Activated naive CD8-positive, alpha-beta T cell treated with anti-CD3 and anti-CD28 coated beads, Interleukin-2, amount 50 U/mL, for 24 hours (primary cell): Measurements from ENCODE around the gene SEC16B.
"Not testable (repeated sequence)": the region's sequence is repeated elsewhere in the genome, so short reads cannot be mapped to it uniquely, and the experiment has no call there.

Experiments
- ATAC-seq: fragments of 150-1000 bp; cut with Tn5 transposase; one replicate; pipeline ENCODE4 v1.10.0; 2021
- DNase-seq: peaks from one replicate; pipeline ENCODE4 v3.0.0; 2021
- H3K27ac Mint-ChIP-seq: one replicate; pipeline ENCODE4 v1.8.0; 2021; ENCODE audit warnings: mild to moderate bottlenecking, mixed read lengths
- H3K27me3 Mint-ChIP-seq: one replicate; pipeline ENCODE4 v1.8.0; 2021; ENCODE audit warnings: mixed read lengths
- H3K36me3 Mint-ChIP-seq: one replicate; pipeline ENCODE4 v1.8.0; 2021; ENCODE audit warnings: low read depth, mixed read lengths
- H3K4me1 Mint-ChIP-seq: one replicate; pipeline ENCODE4 v1.8.0; 2021; ENCODE audit warnings: mixed read lengths
- H3K4me3 Mint-ChIP-seq: one replicate; pipeline ENCODE4 v1.8.0; 2021; ENCODE audit warnings: mild to moderate bottlenecking, moderate library complexity, mixed read lengths
- H3K9me3 Mint-ChIP-seq: one replicate; pipeline ENCODE4 v1.8.0; 2021; ENCODE audit warnings: mixed read lengths

Gene SEC16B

GRCh38 chr1:177986281-177986680, 16.4 kb upstream of the SEC16B start:
- not testable (repeated sequence) for DNase-seq, H3K36me3 Mint-ChIP-seq, H3K27me3 Mint-ChIP-seq, ATAC-seq, H3K4me1 Mint-ChIP-seq, H3K4me3 Mint-ChIP-seq, H3K27ac Mint-ChIP-seq
- H3K9me3 Mint-ChIP-seq: peaks cover 23% of the 10 kb centered on the region

- no peaks in the 10 kb centered on the region for H3K4me1 Mint-ChIP-seq
- no peak overlapping the region for H3K4me3 Mint-ChIP-seq
- no peak for ATAC-seq
- no peak overlapping the region for H3K27ac Mint-ChIP-seq
- no peaks in the 10 kb centered on the region for H3K36me3 Mint-ChIP-seq
- no peak for DNase-seq
- peaks cover 22% of the 10 kb centered on the region for H3K9me3 Mint-ChIP-seq
- no peaks in the 10 kb centered on the region for H3K27me3 Mint-ChIP-seq
Measured at GRCh38 chr1:177984761-177985160, 14.9 kb upstream of the SEC16B start.

GRCh38 chr1:177984136-177984525, 14.3 kb upstream of the SEC16B start:
- no peak overlapping the region for H3K4me3 Mint-ChIP-seq
- no peak for DNase-seq
- peaks cover 16% of the 10 kb centered on the region for H3K9me3 Mint-ChIP-seq
- no peaks in the 10 kb centered on the region for H3K36me3 Mint-ChIP-seq
- no peak for ATAC-seq
- no peak overlapping the region for H3K27ac Mint-ChIP-seq
- no peaks in the 10 kb centered on the region for H3K27me3 Mint-ChIP-seq
- H3K4me1 Mint-ChIP-seq: no peaks in the 10 kb centered on the region

- peaks cover 12% of the 10 kb centered on the region for H3K9me3 Mint-ChIP-seq
- no peaks in the 10 kb centered on the region for H3K36me3 Mint-ChIP-seq
- no peak overlapping the region for H3K4me3 Mint-ChIP-seq
- no peak overlapping the region for H3K27ac Mint-ChIP-seq
- ATAC-seq: no peak
- no peaks in the 10 kb centered on the region for H3K4me1 Mint-ChIP-seq
- no peak for DNase-seq
- H3K27me3 Mint-ChIP-seq: no peaks in the 10 kb centered on the region
Measured at GRCh38 chr1:177983482-177984135, 13.8 kb upstream of the SEC16B start.

- ATAC-seq (no peak), DNase-seq (no peak)
- Mint-ChIP-seq H3K27ac (no peak overlapping the region), H3K4me3 (no peak overlapping the region), H3K4me1 (no peaks in the 10 kb centered on the region), H3K27me3 (no peaks in the 10 kb centered on the region), H3K9me3 (peaks cover 12% of the 10 kb centered on the region), H3K36me3 (no peaks in the 10 kb centered on the region)
Measured at GRCh38 chr1:177983077-177983476, 13.2 kb upstream of the SEC16B start.

- H3K27ac Mint-ChIP-seq: no peak overlapping the region
- H3K4me3 Mint-ChIP-seq: no peak overlapping the region
- peaks cover 5% of the 10 kb centered on the region for H3K9me3 Mint-ChIP-seq
- no peak for DNase-seq
- no peaks in the 10 kb centered on the region for H3K4me1 Mint-ChIP-seq
- ATAC-seq: no peak
- H3K36me3 Mint-ChIP-seq: no peaks in the 10 kb centered on the region
- H3K27me3 Mint-ChIP-seq: no peaks in the 10 kb centered on the region
Measured at GRCh38 chr1:177981200-177981599, 11.3 kb upstream of the SEC16B start.

GRCh38 chr1:177979272-177979671, 9.4 kb upstream of the SEC16B start:
- H3K9me3 Mint-ChIP-seq: peaks cover 5% of the 10 kb centered on the region
- H3K27me3 Mint-ChIP-seq: no peaks in the 10 kb centered on the region
- DNase-seq (no peak), ATAC-seq (no peak)
- no peak overlapping the region for H3K4me3 Mint-ChIP-seq
- no peak overlapping the region for H3K27ac Mint-ChIP-seq
- H3K4me1 Mint-ChIP-seq: no peaks in the 10 kb centered on the region
- H3K36me3 Mint-ChIP-seq: no peaks in the 10 kb centered on the region

- H3K9me3 Mint-ChIP-seq: peaks cover 5% of the 10 kb centered on the region
- DNase-seq (no peak), ATAC-seq (no peak)
- H3K36me3 Mint-ChIP-seq: no peaks in the 10 kb centered on the region
- no peak overlapping the region for H3K4me3 Mint-ChIP-seq
- H3K4me1 Mint-ChIP-seq: no peaks in the 10 kb centered on the region
- no peaks in the 10 kb centered on the region for H3K27me3 Mint-ChIP-seq
- H3K27ac Mint-ChIP-seq: no peak overlapping the region
Measured at GRCh38 chr1:177978530-177978929, 8.7 kb upstream of the SEC16B start.

- Mint-ChIP-seq H3K9me3 (peaks cover 5% of the 10 kb centered on the region), H3K4me1 (no peaks in the 10 kb centered on the region), H3K4me3 (no peak overlapping the region), H3K36me3 (no peaks in the 10 kb centered on the region), H3K27ac (no peak overlapping the region), H3K27me3 (no peaks in the 10 kb centered on the region)
- ATAC-seq (no peak), DNase-seq (no peak)
Measured at GRCh38 chr1:177977141-177977540, 7.3 kb upstream of the SEC16B start.

GRCh38 chr1:177976596-177976995, 6.7 kb upstream of the SEC16B start:
- Mint-ChIP-seq H3K27ac (no peak overlapping the region), H3K9me3 (peaks cover 5% of the 10 kb centered on the region), H3K4me3 (no peak overlapping the region), H3K4me1 (no peaks in the 10 kb centered on the region), H3K36me3 (no peaks in the 10 kb centered on the region), H3K27me3 (no peaks in the 10 kb centered on the region)
- DNase-seq (no peak), ATAC-seq (no peak)

GRCh38 chr1:177975588-177976495, 6.0 kb upstream of the SEC16B start:
- no peak overlapping the region for H3K27ac Mint-ChIP-seq
- H3K4me1 Mint-ChIP-seq: no peaks in the 10 kb centered on the region
- ATAC-seq (no peak), DNase-seq (no peak)
- peaks cover 5% of the 10 kb centered on the region for H3K9me3 Mint-ChIP-seq
- H3K36me3 Mint-ChIP-seq: no peaks in the 10 kb centered on the region
- no peaks in the 10 kb centered on the region for H3K27me3 Mint-ChIP-seq
- no peak overlapping the region for H3K4me3 Mint-ChIP-seq

GRCh38 chr1:177973585-177973984, 3.7 kb upstream of the SEC16B start:
- H3K4me1 Mint-ChIP-seq: no peaks in the 10 kb centered on the region
- DNase-seq (no peak), ATAC-seq (no peak)
- no peaks in the 10 kb centered on the region for H3K9me3 Mint-ChIP-seq
- no peak overlapping the region for H3K4me3 Mint-ChIP-seq
- no peak overlapping the region for H3K27ac Mint-ChIP-seq
- H3K36me3 Mint-ChIP-seq: no peaks in the 10 kb centered on the region
- no peaks in the 10 kb centered on the region for H3K27me3 Mint-ChIP-seq

GRCh38 chr1:177969109-177969508, 749 bp downstream of the SEC16B start:
- Mint-ChIP-seq H3K36me3 (no peaks in the 10 kb centered on the region), H3K27ac (no peak overlapping the region), H3K4me3 (no peak overlapping the region), H3K9me3 (no peaks in the 10 kb centered on the region), H3K27me3 (no peaks in the 10 kb centered on the region), H3K4me1 (no peaks in the 10 kb centered on the region)
- no peak for ATAC-seq
- DNase-seq: no peak

- ATAC-seq (no peak), DNase-seq (no peak)
- Mint-ChIP-seq H3K4me1 (no peaks in the 10 kb centered on the region), H3K9me3 (no peaks in the 10 kb centered on the region), H3K27ac (no peak overlapping the region), H3K27me3 (no peaks in the 10 kb centered on the region), H3K36me3 (no peaks in the 10 kb centered on the region), H3K4me3 (no peak overlapping the region)
Measured at GRCh38 chr1:177966199-177966598, 3.7 kb downstream of the SEC16B start.

GRCh38 chr1:177965293-177965692, 4.6 kb downstream of the SEC16B start:
- no peak for ATAC-seq

More at GRCh38 chr1:177965293-177965692, 4.6 kb downstream of the SEC16B start:
- H3K36me3 Mint-ChIP-seq: no peaks in the 10 kb centered on the region
- H3K27ac Mint-ChIP-seq: no peak overlapping the region
- H3K4me1 Mint-ChIP-seq: no peaks in the 10 kb centered on the region
- no peak overlapping the region for H3K4me3 Mint-ChIP-seq
- DNase-seq: no peak
- H3K9me3 Mint-ChIP-seq: no peaks in the 10 kb centered on the region
- no peaks in the 10 kb centered on the region for H3K27me3 Mint-ChIP-seq
